DND-41 (cell line): ENCODE data around the gene ZSWIM5.

Experiments used
- EZH2 ChIP-seq: IDR thresholded peaks from 3 replicates; pipeline ENCODE4 v1.6.1; 2012; ENCODE audit warnings: borderline replicate concordance, low read depth, mild to moderate bottlenecking, moderate library complexity, low read length, inconsistent platforms; ENCODE audit not compliant: severe bottlenecking
- TF ChIP-seq, protein P1 (sequence below): IDR thresholded peaks from 2 replicates; pipeline ENCODE4 v1.5.1; 2012; ENCODE audit warnings: borderline replicate concordance, low read length, moderate library complexity, mild to moderate bottlenecking; ENCODE audit not compliant: poor library complexity, severe bottlenecking; ENCODE audit errors: extremely low read depth

- TF ChIP-seq, protein P1, sequence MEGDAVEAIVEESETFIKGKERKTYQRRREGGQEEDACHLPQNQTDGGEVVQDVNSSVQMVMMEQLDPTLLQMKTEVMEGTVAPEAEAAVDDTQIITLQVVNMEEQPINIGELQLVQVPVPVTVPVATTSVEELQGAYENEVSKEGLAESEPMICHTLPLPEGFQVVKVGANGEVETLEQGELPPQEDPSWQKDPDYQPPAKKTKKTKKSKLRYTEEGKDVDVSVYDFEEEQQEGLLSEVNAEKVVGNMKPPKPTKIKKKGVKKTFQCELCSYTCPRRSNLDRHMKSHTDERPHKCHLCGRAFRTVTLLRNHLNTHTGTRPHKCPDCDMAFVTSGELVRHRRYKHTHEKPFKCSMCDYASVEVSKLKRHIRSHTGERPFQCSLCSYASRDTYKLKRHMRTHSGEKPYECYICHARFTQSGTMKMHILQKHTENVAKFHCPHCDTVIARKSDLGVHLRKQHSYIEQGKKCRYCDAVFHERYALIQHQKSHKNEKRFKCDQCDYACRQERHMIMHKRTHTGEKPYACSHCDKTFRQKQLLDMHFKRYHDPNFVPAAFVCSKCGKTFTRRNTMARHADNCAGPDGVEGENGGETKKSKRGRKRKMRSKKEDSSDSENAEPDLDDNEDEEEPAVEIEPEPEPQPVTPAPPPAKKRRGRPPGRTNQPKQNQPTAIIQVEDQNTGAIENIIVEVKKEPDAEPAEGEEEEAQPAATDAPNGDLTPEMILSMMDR: no peak
- no peak for TF ChIP-seq EZH2
Observed at GRCh38 chr1:45009956-45010854, 196.2 kb downstream of the ZSWIM5 start.
